AG20443 (cell line): ENCODE results near the gene PRPF40A.
A peak's percentile ranks its signal among the peaks of the same experiment; 100 is the strongest.

Experiments used
- DNase-seq: peaks from one replicate; pipeline ENCODE4 v3.0.0; 2012; ENCODE audit warnings: low spot score, mixed read lengths

The PRPF40A gene

GRCh38 chr2:152620208-152620607, 97.1 kb downstream of the PRPF40A start:
- peak; percentile 11 for DNase-seq

DNA sequence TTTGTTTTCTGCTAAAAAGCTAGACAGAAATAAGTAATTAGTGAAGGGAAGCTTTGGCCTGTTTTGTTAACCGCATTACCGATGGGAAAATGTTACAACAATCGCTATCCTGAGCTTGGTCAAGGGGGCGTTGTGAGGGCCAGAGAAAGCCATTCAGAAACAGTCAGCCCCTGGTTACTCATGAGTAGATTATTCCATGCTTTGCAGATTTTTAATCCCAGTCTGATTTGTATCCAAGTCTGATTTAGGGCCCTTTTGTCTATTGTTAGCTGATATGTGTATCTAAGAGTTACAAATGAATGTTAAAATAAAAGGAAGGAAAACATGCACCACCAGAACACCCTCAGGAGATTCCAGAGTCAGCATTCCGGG, 99.1 kb downstream of the PRPF40A start:
- DNase-seq, result no peak

GRCh38 chr2:152617456-152618192, 99.6 kb downstream of the PRPF40A start:
- no peak for DNase-seq

DNA sequence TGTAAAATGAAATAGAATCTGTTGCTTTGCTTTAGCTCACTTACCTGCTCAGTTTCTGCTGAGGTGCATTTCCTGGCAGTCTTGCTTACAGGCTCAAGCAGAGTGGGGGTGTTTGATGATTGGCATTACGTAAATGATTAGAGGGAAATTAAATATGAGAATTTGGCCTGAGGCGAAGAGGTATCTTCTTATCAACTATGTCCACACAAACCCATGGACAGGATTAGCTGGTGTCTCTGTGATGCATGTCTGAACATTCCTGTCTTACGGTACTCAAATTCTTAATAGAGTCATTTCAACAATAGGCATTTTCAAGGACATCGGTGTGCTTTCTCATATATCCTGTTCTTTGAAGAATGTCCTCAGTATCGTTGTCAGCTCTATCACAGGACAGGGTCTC, 102.1 kb downstream of the PRPF40A start:
- no peak for DNase-seq

DNA sequence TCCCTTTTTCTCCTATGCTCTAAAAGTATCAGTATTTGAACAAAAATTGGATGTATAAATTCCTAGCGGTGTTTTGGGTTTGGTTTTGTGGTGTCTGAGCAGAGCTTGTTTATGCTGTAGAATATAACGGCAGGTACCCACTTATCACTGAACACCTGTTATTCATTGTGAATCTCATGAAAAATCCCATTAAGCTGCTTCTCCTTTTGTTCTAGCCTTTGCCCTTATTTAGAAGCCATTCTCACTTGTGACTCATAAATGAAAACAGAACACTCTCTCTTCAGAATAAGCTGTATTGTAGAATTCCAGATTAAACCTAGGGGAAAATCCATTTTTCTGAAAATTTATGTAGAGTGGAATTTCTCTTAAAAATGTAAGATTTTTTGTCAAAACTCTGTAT, 104.0 kb downstream of the PRPF40A start:
- peak; percentile 21 for DNase-seq

DNA sequence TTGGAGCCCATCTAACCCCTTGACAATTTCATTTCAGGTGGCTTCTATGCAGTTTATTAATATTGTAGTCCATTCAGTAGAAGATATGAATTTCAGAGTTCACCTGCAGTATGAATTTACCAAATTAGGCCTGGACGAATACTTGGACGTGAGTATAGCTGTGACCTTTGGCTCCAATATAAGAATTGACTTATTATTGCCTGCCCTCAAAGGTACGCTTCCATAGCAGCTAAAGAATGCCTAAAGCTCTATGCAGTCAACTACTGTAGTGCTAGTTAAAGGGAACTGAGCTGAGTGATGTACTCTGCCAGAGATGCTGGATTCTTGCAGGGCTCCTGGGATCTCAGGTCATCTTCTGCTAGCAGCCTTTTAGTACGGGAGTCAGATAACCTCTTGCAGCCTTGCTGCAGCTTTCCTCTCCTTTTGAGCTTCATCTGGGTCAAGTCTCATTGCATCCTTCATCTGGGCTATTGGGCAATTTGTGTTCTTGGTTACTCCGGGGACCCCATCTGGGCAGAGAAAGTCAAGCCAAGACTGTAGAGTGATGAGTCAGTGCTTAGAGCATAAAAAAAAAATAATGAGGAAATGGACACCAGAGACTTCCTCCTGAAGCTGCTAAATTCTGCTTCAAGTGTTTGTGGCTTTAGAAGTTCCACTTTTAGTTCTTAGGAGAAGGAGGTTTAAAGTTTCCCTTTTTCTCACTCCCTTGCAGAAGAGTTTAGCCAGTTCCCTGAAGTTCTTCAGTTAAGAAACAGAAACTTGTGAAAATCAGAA, 105.6 kb downstream of the PRPF40A start:
- DNase-seq, result peak; percentile 70

DNA sequence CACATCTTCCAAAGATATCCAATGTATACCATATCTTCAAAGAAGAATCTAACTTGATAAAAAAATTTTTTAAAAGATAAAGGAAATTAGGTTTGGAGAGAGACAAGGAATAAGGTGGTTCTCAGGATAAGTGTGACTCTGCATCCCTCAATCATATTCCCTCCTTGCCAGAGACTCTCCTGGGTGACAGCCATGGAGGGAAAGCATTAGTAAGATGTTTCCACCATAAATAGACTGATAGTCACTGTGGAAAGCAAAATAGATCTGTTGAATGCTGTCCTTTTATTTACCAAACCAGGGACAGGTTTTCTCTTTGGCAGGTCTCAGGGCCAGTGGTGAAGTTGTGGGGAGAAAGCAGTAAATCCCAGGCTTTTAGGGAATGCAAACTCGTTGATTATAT, 107.6 kb downstream of the PRPF40A start:
- no peak for DNase-seq

DNA sequence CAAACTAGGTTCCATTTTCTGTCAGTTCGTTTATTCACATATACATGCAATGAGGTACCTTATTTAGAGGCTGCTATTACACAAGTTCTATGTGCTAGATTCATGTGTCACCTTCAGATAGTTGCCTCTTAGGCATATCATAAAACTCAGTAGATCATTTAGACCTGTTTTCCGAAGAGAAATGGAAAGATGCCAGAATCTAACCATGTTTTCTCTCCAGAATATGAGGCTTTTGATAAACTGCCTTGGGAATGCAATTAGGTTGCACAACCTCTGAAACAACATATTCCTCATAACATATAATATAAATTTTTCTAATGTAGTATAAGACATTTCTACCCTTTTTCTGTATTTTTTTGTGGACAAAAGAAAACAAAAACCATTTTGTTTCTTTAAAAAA, 108.1 kb downstream of the PRPF40A start:
- no peak for DNase-seq

DNA sequence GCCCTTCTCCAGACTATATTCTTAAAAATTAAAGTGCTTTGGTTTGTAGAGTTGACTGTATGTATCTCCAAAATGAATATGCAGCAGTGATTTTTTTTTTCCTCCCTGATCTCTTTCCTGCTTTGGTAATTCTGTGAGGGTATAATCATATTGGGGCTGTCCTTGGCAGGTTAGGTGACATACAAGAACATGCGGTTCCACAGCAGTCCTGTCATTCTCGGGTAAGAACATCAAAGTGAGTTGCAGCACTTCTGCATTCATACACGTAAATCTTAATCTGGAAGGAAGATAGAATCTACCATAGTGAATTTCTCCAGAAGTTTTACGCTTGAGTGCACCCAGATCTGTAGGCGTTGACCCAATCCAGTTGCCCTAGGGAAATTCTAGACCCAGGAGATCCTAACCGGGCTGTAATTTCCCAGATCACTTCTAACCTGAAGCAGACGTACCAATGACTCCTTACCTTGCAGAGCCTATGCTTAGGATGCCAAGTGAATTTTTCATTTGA, 109.4 kb downstream of the PRPF40A start:
- DNase-seq, result no peak

- DNase-seq, result no peak
Measured at GRCh38 chr2:152606941-152607340, 110.3 kb downstream of the PRPF40A start.

GRCh38 chr2:152606081-152606480, 111.2 kb downstream of the PRPF40A start:
- peak; percentile 28 for DNase-seq

- no peak for DNase-seq
Measured at GRCh38 chr2:152603166-152603565, 114.1 kb downstream of the PRPF40A start.

- no peak for DNase-seq
Measured at GRCh38 chr2:152602750-152603149, 114.5 kb downstream of the PRPF40A start.
